ENCODE results near the gene ZDHHC11B.
"Not testable (repeated sequence)": the region's sequence is repeated elsewhere in the genome, so short reads cannot be mapped to it uniquely, and the experiment has no call there.

Gene ZDHHC11B

DNA sequence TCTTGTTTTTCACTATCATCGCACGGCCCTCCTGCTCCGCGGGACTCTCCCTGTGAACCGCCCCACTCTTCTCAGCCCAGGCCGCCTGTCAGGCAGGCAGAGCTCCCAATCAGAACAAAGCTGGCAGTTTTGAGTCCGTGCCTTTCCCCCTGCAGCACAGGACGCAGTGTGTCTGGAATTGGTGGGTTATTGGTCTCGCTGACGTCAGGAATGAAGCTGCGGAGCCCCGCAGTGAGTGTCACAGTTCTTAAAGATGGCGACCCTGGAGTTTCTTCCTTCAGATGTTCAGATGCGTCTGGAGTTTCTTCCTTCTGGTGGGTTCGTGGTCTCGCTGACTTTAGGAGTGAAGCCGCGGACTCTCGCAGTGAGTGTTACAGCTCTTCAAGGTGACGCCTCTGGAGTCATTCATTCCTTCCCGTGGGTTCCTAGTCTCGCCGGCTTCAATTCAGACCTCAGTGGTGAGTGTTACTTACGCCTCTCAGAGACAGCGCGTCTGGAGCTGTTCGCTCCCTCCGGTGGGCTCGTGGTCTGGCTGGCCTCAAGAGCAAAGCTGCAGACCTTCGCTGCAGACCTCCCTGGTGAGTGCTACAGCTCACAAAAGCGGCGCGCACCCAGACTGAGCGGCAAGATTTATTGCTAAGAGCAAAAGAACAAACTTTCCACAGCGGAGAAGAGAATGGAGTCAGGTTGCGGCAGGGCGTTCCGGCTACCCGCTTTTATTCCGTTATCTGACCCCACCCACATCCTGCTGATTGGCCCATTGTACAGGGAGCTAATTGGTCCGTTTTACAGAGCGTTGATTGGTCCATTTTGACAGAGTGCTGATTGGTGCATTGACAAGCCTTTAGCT, 7.4 kb downstream of the ZDHHC11B start:
- no peaks in the 10 kb centered on the region for H3K36me3 Mint-ChIP-seq (ENCODE audit: low read depth)
- no peaks in the 10 kb centered on the region for H3K27me3 Mint-ChIP-seq
- no peak for DNase-seq
- H3K9me3 Mint-ChIP-seq = no peaks in the 10 kb centered on the region
- H3K27ac Mint-ChIP-seq = no peak overlapping the region
- no peaks in the 10 kb centered on the region for H3K4me1 Mint-ChIP-seq (ENCODE audit: low read depth)
- H3K4me3 Mint-ChIP-seq = no peak overlapping the region

DNA sequence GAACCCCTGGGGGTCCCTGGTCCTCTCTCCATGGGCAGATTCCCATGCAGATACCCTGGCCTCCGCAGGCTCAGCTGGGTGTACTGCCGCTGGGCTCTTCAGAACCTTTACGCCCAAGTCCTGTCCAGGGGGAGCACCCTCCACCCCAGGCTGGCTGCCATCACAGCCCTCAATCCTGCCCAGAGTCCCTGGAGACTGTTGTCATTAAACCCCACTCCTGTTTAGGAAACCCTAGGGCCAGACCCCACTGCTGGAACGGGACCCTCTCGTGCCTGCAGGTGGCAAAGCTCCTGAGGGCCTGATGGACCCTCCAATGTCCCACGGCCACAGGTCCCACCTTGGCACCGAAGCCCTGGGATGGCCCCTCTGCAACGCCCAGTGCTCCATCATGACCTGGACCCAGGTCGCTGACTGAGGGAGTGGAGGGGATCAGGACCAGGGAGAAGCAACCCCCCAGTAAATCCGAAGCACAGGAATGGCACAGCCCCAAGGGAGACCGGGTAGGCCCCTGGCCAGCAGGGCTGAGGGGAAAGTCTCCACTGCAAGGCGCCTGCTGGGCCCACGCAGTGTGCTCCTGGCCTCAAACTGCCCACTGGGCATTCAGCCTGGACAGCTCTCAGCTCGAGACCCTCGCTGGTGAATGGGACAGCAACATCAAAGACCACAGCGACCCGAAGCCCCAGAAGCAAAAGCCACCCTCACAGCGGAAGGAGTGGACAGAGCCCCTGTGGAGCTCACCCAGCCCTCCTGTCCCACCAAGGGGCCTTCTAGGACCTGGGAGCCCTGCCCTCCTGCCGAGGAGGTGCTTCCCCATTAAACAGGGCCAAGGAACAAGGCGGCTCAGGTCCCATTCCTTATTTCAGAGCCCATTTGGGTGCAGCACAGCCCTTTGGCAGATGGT, 8.3 kb downstream of the ZDHHC11B start:
- no peaks in the 10 kb centered on the region for H3K9me3 Mint-ChIP-seq
- no peaks in the 10 kb centered on the region for H3K36me3 Mint-ChIP-seq (ENCODE audit: low read depth)
- peak; percentile 30 for DNase-seq
- H3K4me3 Mint-ChIP-seq = no peak overlapping the region
- H3K27ac Mint-ChIP-seq = no peak overlapping the region
- no peaks in the 10 kb centered on the region for H3K4me1 Mint-ChIP-seq (ENCODE audit: low read depth)
- no peaks in the 10 kb centered on the region for H3K27me3 Mint-ChIP-seq

DNA sequence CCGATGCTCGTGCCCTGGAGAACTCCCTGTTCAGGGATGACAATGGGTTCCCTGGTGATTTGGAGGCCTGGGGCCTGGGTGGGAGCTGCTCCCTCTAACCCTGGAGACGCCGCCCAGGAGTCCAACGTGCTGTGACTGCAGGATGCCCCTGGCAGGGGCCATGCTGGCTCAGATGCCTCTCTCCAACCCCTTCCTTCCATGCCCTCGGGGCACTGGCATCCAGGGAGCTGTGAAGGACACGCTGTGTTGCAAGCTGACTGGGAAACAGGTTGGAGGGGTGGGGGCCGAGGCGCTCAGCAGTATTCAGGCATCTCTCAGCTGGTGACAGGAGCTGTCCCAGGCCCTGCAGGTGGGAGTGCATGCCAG, 9.0 kb downstream of the ZDHHC11B start:
- H3K36me3 Mint-ChIP-seq (ENCODE audit: low read depth); H3K4me3 Mint-ChIP-seq; H3K27ac Mint-ChIP-seq; H3K9me3 Mint-ChIP-seq; H3K27me3 Mint-ChIP-seq; H3K4me1 Mint-ChIP-seq (ENCODE audit: low read depth): not testable (repeated sequence)
- peak; percentile 26 for DNase-seq

DNA sequence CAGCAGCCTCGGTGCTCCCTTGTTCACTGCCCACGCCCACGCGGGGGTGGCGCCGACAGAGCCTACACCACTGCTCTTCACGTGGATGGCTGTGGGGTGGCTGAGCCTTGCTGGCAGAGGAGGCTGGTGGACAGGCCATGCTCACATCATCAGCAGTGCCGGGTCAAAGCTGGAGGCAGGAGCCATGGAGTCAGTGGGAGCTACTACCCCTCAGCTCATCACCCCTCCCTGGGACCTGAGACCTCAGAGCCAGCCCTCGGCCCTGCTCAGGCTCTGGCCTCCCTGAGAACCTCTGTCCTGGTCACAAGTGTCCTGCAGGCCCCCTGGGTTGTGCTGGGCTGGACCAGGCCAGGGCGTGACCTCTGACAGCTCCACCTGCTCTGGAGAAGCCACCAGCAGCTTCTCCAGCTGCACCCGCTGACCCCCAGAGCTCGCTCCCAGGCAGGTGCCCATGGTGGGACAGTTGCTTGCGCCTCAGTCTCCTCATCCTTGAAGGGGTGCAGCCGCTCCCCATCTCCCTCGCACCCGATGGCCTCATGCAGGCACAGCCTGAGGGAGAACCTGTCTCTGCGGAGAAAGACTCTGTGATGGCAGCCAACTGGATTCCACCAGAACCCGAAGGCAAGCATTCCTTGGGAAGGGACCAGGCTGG, 9.5 kb downstream of the ZDHHC11B start:
- not testable (repeated sequence) for H3K27me3 Mint-ChIP-seq; H3K9me3 Mint-ChIP-seq; H3K36me3 Mint-ChIP-seq (ENCODE audit: low read depth); H3K27ac Mint-ChIP-seq; H3K4me1 Mint-ChIP-seq (ENCODE audit: low read depth); H3K4me3 Mint-ChIP-seq
- DNase-seq = peak; percentile 30

DNA sequence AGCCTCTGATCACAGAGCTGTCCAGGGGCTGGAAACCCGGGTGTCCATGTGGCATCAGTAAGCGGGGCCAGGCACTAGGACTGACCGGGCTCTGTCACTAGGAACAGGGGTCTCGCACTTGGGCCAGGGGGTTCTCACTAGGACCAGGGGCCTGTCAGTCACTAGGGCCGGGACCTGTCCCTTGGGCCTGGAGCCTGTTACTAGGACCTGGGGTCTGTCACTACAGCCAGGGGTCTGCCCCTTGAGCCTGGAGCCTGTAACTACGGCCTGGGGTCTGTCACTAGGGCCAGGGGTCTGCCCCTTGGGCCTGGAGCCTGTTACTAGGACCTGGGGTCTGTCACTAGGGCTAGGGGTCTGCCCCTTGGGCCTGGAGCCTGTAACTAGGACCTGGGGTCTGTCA, 10.2 kb downstream of the ZDHHC11B start:
- DNase-seq = peak; percentile 28
- not testable (repeated sequence) for H3K4me3 Mint-ChIP-seq; H3K36me3 Mint-ChIP-seq (ENCODE audit: low read depth); H3K27me3 Mint-ChIP-seq; H3K9me3 Mint-ChIP-seq; H3K27ac Mint-ChIP-seq; H3K4me1 Mint-ChIP-seq (ENCODE audit: low read depth)

DNA sequence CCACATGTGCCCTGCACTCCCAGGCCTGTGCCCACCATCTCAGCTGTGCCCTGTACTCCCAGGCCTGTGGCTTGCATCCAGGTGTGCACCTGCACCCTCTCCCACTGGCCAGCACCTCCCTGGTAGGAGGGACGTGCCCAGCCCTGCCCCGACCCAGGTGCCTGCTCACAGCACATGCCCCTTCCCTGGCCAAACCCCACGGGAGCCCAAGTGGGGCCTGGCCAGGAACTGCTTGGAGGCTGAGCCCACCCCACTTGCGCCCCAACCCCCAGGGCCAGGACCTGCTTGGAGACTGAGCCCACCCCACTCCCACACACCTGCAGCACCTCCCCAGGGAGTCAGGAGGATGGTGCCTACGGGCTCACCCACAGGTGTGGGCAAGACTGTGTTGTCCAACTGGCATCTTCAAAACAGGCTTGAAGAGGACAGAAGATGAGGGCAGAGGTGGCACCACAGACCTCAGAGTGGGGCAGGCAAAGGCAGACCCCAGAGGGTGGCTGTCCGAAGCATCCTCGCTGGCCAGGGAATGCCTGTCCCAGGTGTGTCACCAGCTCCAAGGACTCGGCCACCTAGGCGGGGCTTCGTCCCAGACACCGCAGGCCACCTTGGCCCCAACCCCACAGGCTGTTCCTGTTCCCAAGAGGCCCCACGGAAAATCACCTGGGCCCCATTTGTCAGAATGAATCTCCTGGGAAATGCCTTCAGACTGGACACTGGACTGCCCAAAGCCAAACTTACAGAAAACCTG, 10.8 kb downstream of the ZDHHC11B start:
- Mint-ChIP-seq H3K27me3 (no peaks in the 10 kb centered on the region), H3K9me3 (no peaks in the 10 kb centered on the region), H3K36me3 (ENCODE audit: low read depth) (no peaks in the 10 kb centered on the region), H3K27ac (no peak overlapping the region), H3K4me3 (no peak overlapping the region), H3K4me1 (ENCODE audit: low read depth) (no peaks in the 10 kb centered on the region)
- peak; percentile 29 for DNase-seq

DNA sequence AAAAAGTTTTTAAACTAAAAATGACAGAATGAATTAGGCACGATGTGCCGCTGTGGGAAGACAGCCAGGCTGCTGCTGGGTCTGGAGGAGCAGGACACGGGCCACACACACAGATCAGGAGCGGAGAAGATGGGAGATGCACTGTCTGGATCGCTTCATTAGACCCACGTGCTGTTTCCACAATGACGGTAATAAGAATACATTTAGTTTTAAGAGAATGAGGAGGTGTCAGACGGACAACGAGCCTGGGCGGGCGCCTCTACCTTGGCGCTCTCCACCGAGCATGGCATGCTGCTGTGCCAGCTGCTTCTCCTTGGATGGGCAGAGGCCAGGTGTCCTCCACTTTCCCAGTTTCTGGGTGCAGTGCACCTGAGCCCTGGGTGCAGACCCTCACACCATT, 11.6 kb downstream of the ZDHHC11B start:
- not testable (repeated sequence) for H3K36me3 Mint-ChIP-seq (ENCODE audit: low read depth); H3K4me1 Mint-ChIP-seq (ENCODE audit: low read depth); H3K9me3 Mint-ChIP-seq; H3K27ac Mint-ChIP-seq; H3K4me3 Mint-ChIP-seq; H3K27me3 Mint-ChIP-seq
- DNase-seq = peak; percentile 21

DNA sequence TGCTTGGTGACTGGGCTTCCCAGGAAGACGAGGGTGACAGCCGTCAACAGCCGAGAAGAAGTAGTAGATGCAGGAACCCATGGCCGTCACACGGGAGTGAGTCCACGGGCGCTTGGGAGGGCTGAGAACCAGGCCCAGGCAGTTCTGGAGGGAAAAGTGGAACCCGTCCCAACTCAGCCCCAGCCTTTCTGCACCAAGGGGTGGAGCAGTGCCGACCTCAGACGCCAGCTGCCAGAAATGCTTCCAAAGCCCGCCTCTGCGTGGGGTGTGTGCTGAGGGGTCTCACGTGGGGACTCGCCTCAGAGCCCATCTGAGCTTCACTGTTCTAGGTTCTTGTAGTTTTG, 12.0 kb downstream of the ZDHHC11B start:
- H3K27ac Mint-ChIP-seq; H3K9me3 Mint-ChIP-seq; H3K4me3 Mint-ChIP-seq; DNase-seq; H3K36me3 Mint-ChIP-seq (ENCODE audit: low read depth); H3K27me3 Mint-ChIP-seq; H3K4me1 Mint-ChIP-seq (ENCODE audit: low read depth): not testable (repeated sequence)

DNA sequence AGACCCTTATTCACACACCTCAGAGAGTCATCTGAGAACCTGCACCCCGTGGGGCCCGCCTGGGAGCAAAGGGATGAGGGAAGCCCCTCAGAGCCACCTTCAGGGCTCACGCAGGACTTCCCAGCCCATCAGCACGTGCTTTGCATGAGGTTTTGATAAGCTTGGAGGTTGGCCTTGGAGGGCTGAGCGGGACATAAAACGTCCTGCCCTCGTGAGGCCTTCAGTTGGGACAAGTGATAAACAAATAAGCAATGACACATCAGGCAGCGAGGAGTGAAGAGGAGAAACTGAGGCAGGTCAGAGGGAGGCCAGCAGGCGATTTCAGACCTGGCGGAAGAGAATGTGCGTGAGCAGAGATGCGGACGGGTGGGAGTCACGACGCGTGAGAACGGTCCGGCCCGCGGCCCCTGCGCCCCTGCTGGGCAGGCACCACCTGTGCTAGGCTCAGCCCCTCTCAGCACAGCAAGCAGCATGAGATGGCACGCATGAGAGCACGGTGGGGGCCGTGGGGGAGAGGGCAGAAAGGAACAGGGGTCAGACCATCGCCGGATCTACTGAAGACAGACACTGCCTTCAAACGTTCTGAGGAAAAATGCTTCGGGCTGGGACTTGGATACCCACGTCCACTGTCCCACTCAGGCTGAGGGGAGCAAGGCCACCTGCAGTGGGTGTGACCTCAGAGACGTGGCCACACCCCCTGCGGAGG, 12.5 kb downstream of the ZDHHC11B start:
- H3K4me3 Mint-ChIP-seq; H3K9me3 Mint-ChIP-seq; H3K4me1 Mint-ChIP-seq (ENCODE audit: low read depth); H3K27ac Mint-ChIP-seq; H3K27me3 Mint-ChIP-seq; H3K36me3 Mint-ChIP-seq (ENCODE audit: low read depth); DNase-seq: not testable (repeated sequence)

DNA sequence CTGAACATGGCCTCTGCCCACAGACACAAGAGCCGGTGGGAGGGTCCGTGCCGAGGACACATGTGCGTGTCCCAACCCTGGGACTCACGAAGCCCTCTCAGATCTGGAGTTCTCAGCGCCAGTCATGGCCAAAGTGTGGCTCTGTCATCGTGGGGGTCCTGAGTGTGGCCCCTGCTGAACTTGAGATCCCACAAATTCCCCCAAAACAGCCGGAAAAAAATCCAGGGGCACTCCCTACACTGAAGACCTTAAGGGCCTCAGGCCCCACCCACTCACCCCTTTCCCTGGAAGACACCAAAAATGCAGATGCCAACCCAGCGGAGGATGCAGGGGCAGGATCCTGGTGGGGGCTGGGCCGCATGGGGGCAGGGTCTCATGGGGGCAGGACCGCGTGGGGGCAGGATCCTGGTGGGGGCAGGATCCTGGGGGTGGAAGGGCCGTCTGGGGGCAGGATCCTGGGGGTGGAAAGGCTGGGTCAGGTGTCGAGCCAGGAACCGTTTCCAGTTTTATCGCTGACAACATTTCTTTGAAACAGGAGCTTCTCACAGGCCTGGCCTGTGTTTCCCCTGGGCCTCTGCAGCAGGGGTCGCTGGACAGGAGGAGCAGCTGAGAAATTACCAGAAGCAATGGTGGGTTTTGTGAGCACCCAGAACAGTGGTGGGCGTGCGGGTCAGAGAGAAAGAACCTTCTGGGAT, 13.3 kb downstream of the ZDHHC11B start:
- H3K36me3 Mint-ChIP-seq (ENCODE audit: low read depth); H3K27me3 Mint-ChIP-seq; H3K4me1 Mint-ChIP-seq (ENCODE audit: low read depth); H3K27ac Mint-ChIP-seq; H3K4me3 Mint-ChIP-seq; H3K9me3 Mint-ChIP-seq: not testable (repeated sequence)
- peak; percentile 21 for DNase-seq

DNA sequence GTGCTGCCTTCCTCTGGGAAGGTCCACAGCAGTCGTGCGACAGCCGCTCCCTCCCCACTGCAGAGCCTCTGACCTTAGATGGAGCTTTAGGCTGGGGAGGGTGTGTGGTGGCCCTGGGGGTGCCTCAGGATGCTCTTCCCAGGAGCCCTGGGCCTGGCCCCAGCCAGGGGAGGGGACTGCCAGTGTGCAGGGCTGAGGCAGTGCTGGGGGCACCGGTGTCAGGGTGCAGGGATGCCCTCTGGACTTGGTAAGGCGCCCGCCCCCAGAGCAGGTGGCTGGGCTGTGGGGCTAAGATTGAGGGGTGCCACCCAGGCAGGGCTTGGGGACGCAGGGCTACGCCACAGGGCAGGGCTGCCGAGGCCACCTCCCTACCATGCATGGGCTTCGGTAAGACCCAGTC, 13.9 kb downstream of the ZDHHC11B start:
- not testable (repeated sequence) for H3K4me1 Mint-ChIP-seq (ENCODE audit: low read depth); H3K9me3 Mint-ChIP-seq; H3K27me3 Mint-ChIP-seq; H3K4me3 Mint-ChIP-seq; H3K36me3 Mint-ChIP-seq (ENCODE audit: low read depth); H3K27ac Mint-ChIP-seq
- DNase-seq = peak; percentile 25

DNA sequence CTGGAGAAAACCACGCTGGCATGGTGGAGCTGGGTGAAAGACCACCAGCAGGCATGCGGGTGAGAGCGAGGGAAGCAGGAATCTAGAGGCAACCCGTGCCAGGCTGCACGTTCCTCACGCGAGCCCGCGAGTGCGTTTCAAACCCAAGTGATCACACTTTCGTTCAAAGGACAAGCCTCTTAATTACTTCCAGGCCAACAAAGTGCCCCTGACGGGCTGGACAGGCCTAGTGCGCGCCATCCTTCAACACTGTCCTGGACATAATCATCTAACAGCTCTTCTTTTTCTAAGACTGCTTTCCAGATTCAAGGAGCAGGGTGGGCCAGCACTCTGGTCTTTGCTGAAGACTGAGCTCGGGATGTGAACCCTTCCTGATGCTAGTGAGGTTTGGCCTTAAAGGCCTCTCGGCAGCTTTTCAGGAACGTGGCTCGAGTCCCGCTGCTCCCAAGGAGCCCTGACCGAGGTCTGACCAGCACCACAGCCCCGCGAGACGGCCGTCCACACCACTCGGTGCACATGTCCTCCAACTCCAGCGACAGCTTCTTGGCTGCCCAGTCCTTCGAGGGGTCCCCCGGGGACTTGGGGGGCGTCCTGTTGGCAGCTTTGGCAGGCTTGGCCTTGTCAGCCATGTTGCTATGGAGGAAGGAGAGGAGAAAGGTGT, 14.9 kb downstream of the ZDHHC11B start:
- not testable (repeated sequence) for H3K36me3 Mint-ChIP-seq (ENCODE audit: low read depth); H3K4me3 Mint-ChIP-seq; H3K27ac Mint-ChIP-seq; H3K4me1 Mint-ChIP-seq (ENCODE audit: low read depth); H3K27me3 Mint-ChIP-seq; H3K9me3 Mint-ChIP-seq
- peak; percentile 26 for DNase-seq

DNA sequence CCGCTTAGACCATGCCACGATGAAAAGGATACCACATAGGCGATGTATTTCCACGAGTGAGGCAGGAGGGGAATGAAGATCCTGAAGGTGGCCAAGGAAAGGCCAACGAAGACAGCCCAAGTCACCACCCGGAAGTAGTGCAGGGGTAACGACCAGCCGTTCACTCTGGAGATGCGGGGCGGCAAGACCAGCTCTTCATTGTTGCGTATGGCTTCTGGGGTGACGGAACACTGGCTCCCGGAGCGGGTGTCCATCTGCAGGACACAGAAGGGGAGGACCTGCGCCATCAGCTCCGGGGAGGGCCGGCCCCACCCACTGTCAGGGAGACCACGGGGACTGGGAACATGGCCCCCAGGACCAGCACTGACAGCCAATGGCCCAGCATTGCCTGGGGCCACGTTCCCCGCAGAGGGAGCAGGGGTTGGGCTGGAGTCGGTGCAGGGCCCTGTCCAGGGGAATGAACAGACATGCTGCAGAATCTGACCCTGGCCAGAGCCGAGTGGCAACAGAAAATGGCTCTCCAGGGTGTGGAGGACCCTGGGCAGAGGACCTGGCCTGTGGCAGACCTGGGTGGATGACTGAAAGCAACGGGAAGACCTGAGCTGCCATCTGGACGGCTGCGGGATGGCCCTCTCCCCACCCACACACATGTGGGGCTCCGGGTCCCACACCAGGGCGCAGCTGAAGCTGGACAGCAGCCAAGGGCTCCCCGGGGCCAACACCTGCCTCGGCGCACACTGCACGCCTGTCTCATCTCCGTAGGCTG, 17.7 kb downstream of the ZDHHC11B start:
- Mint-ChIP-seq H3K36me3 (ENCODE audit: low read depth) (no peaks in the 10 kb centered on the region), H3K27ac (no peak overlapping the region), H3K27me3 (no peaks in the 10 kb centered on the region), H3K4me1 (ENCODE audit: low read depth) (no peaks in the 10 kb centered on the region), H3K9me3 (no peaks in the 10 kb centered on the region), H3K4me3 (no peak overlapping the region)
- peak; percentile 27 for DNase-seq

Data from activated T-cell treated with anti-CD3 and anti-CD28 coated beads, Interleukin-2, amount 50 U/mL, for 24 hours (primary cell).